ENCODE results near the gene ZCWPW1. TPM values are rescaled to one million over a fixed set of nuclear protein-coding genes. Genes with fewer than 3 reads are reported as not detected.

Gene ZCWPW1
- total and polyA plus RNA-seq, 2 experiments from 2014 or later = 2.2 to 3.3 TPM

- no peak for TF ChIP-seq EZH2 (IDR thresholded peaks at IDR 0.05; ENCODE audit: borderline replicate concordance)
- TF ChIP-seq EZH2phosphoT487 (IDR thresholded peaks at IDR 0.05; ENCODE audit: low read depth, severe bottlenecking, unreplicated experiment) = no peak
- no peak for TF ChIP-seq CTCF (IDR thresholded peaks at IDR 0.05; ENCODE audit: poor library complexity)
- no peak overlapping the region for H2AFZ ChIP-seq
Measured at GRCh38 chr7:100389437-100390088, 38.9 kb downstream of the ZCWPW1 start.

GRCh38 chr7:100387695-100388094 is 40.8 kb downstream of the ZCWPW1 start:
- Histone ChIP-seq H2AFZ (no peak overlapping the region), H3K27me3 (peaks cover 3% of the 10 kb centered on the region), H3K9me3 (ENCODE audit: low read depth) (no peaks in the 10 kb centered on the region), H3K27ac (no peak overlapping the region), H3K9me2 (replicated peaks; ENCODE audit: insufficient read depth) (no peaks in the 10 kb centered on the region), H3K4me2 (no peak overlapping the region), H3K4me3 (no peak overlapping the region), H3K79me2 (no peaks in the 10 kb centered on the region), H3K4me1 (ENCODE audit: insufficient read depth) (no peaks in the 10 kb centered on the region), H3K36me3 (replicated peaks; ENCODE audit: insufficient read depth, low read depth) (no peaks in the 10 kb centered on the region), H4K20me1 (ENCODE audit: insufficient read depth, poor library complexity, severe bottlenecking) (no peaks in the 10 kb centered on the region)
- no peak for TF ChIP-seq EZH2 (IDR thresholded peaks at IDR 0.05; ENCODE audit: borderline replicate concordance)
- TF ChIP-seq EZH2phosphoT487 (IDR thresholded peaks at IDR 0.05; ENCODE audit: low read depth, severe bottlenecking, unreplicated experiment) = no peak
- no peak for TF ChIP-seq CTCF (IDR thresholded peaks at IDR 0.05; ENCODE audit: poor library complexity)
- 67% methylated on average over 2 of the region's 2 CpGs for WGBS (ENCODE audit: low lambda C conversion rate, missing lambda C conversion rate)
- DNase-seq (ENCODE audit: low spot score) = no peak

More at GRCh38 chr7:100389437-100390088, 38.9 kb downstream of the ZCWPW1 start:
- Histone ChIP-seq H3K4me1 (ENCODE audit: insufficient read depth) (no peaks in the 10 kb centered on the region), H3K4me2 (no peak overlapping the region), H3K79me2 (no peaks in the 10 kb centered on the region), H3K4me3 (no peak overlapping the region), H3K27me3 (peaks cover 3% of the 10 kb centered on the region), H4K20me1 (ENCODE audit: insufficient read depth, poor library complexity, severe bottlenecking) (no peaks in the 10 kb centered on the region), H3K27ac (no peak overlapping the region), H3K9me2 (replicated peaks; ENCODE audit: insufficient read depth) (no peaks in the 10 kb centered on the region), H3K9me3 (ENCODE audit: low read depth) (no peaks in the 10 kb centered on the region), H3K36me3 (replicated peaks; ENCODE audit: insufficient read depth, low read depth) (no peaks in the 10 kb centered on the region)
- no peak for DNase-seq (ENCODE audit: low spot score)
- 74% methylated on average over 9 of the region's 9 CpGs for WGBS (ENCODE audit: low lambda C conversion rate, missing lambda C conversion rate)

- Histone ChIP-seq H3K9me3 (ENCODE audit: low read depth) (no peaks in the 10 kb centered on the region), H4K20me1 (ENCODE audit: insufficient read depth, poor library complexity, severe bottlenecking) (no peaks in the 10 kb centered on the region), H3K27ac (no peak overlapping the region), H3K9me2 (replicated peaks; ENCODE audit: insufficient read depth) (no peaks in the 10 kb centered on the region), H3K36me3 (replicated peaks; ENCODE audit: insufficient read depth, low read depth) (no peaks in the 10 kb centered on the region), H3K79me2 (no peaks in the 10 kb centered on the region), H3K4me1 (ENCODE audit: insufficient read depth) (no peaks in the 10 kb centered on the region), H2AFZ (no peak overlapping the region), H3K4me2 (no peak overlapping the region), H3K27me3 (peaks cover 3% of the 10 kb centered on the region), H3K4me3 (no peak overlapping the region)
- TF ChIP-seq CTCF (IDR thresholded peaks at IDR 0.05; ENCODE audit: poor library complexity) (no peak), EZH2phosphoT487 (IDR thresholded peaks at IDR 0.05; ENCODE audit: low read depth, severe bottlenecking, unreplicated experiment) (no peak), EZH2 (IDR thresholded peaks at IDR 0.05; ENCODE audit: borderline replicate concordance) (no peak)
- DNase-seq (ENCODE audit: low spot score) = no peak
- 91% methylated on average over 5 of the region's 5 CpGs for WGBS (ENCODE audit: low lambda C conversion rate, missing lambda C conversion rate)
Measured at GRCh38 chr7:100386940-100387339, 41.6 kb downstream of the ZCWPW1 start.
